ENCODE results near the gene TULP4.

TULP4 gene

GRCh38 chr6:158361961-158362669, 49.9 kb downstream of the TULP4 start:
- no peak overlapping the region for H3K4me3 ChIP-seq (ENCODE audit: control insufficient read depth, low read depth, low read length)
- DNase-seq (ENCODE audit: low read depth), result peak; percentile 66
- TF ChIP-seq CTCF (IDR thresholded peaks at IDR 0.05; ENCODE audit: control insufficient read depth, insufficient read depth, low read depth, low read length, missing control alignments), result no peak

- DNase-seq (ENCODE audit: low read depth), result no peak
- H3K4me3 ChIP-seq (ENCODE audit: control insufficient read depth, low read depth, low read length), result no peak overlapping the region
- no peak for TF ChIP-seq CTCF (IDR thresholded peaks at IDR 0.05; ENCODE audit: control insufficient read depth, insufficient read depth, low read depth, low read length, missing control alignments)
These were observed 54.1 kb downstream of the TULP4 start for GRCh38 chr6:158366363-158366762.

DNA sequence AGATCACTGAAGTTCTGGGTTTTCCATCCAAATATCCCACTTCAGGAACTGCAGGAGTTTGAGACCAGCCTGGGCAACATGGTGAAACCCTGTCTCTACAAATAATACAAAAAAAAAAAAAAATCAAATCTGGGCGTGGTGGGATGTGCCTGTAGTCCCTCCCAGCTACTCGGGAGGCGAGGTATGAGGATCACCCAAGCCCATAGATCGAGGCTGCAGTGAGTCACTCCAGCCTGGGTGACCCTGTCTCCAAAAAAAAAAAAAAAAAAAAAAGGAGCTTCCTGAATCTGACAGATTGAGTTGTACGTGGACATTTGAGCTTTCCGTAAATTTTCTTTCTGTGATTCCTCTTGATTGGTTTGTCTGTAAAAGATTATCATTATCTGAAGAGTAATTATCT, 55.6 kb downstream of the TULP4 start:
- H3K4me3 ChIP-seq (ENCODE audit: control insufficient read depth, low read depth, low read length), result no peak overlapping the region
- no peak for TF ChIP-seq CTCF (IDR thresholded peaks at IDR 0.05; ENCODE audit: control insufficient read depth, insufficient read depth, low read depth, low read length, missing control alignments)
- DNase-seq (ENCODE audit: low read depth), result no peak

GRCh38 chr6:158369241-158369640, 57.0 kb downstream of the TULP4 start:
- TF ChIP-seq CTCF (IDR thresholded peaks at IDR 0.05; ENCODE audit: control insufficient read depth, insufficient read depth, low read depth, low read length, missing control alignments), result no peak
- no peak overlapping the region for H3K4me3 ChIP-seq (ENCODE audit: control insufficient read depth, low read depth, low read length)

GRCh38 chr6:158370805-158371204, 58.5 kb downstream of the TULP4 start:
- TF ChIP-seq CTCF (IDR thresholded peaks at IDR 0.05; ENCODE audit: control insufficient read depth, insufficient read depth, low read depth, low read length, missing control alignments), result no peak
- no peak overlapping the region for H3K4me3 ChIP-seq (ENCODE audit: control insufficient read depth, low read depth, low read length)
- no peak for DNase-seq (ENCODE audit: low read depth)

More at GRCh38 chr6:158369241-158369640, 57.0 kb downstream of the TULP4 start:
- no peak for DNase-seq (ENCODE audit: low read depth)

DNA sequence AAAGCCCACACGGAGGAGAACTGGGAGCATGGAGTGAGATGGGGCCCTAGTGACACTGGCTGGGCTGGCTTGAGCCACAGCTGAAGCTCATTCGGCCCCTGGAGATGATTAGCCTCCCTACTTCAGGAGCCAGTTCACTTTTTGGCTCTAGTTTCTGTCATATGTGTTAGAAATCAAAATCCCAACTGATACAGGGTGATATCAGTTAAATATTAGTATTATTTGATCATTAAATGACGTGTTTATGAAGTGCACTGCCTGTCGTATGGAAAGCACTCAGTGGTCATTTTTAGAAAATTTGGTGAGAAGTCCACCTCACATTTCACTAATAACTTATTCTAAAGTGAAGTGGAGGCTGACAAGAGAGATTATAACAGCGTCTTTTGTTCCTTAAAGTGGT, 59.0 kb downstream of the TULP4 start:
- no peak for DNase-seq (ENCODE audit: low read depth)
- H3K4me3 ChIP-seq (ENCODE audit: control insufficient read depth, low read depth, low read length), result no peak overlapping the region
- no peak for TF ChIP-seq CTCF (IDR thresholded peaks at IDR 0.05; ENCODE audit: control insufficient read depth, insufficient read depth, low read depth, low read length, missing control alignments)
